ENCODE results near the gene PRPF19. TPM values are rescaled to one million over a fixed set of nuclear protein-coding genes. Genes with fewer than 3 reads are reported as not detected.

Gene PRPF19
- total RNA-seq, 2 donors from 2014 or later, result 147 to 181 TPM

DNA sequence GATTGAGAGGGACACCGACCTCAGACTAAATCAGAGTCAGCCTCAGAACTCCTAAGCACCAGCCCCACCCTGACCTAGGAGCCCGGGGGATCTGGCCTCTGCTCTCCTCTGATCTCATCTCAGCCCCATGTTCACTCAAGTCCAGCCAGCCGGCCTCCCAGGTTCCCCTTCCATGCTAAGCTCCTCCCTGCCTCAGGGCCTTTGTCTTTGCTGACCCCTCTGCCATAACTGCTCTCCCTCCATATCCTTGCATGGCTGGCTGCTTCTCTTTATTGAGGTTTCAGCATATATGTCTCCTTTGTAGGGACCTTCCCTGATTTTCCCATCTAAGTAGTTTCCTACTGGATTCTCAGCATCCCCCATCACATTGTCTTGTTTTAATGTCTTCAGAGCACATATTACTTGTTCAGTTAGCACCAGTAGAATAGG lies 46.4 kb upstream of the PRPF19 start:
- peak overlapping the region; percentile 25 for H3K4me3 ChIP-seq

DNA sequence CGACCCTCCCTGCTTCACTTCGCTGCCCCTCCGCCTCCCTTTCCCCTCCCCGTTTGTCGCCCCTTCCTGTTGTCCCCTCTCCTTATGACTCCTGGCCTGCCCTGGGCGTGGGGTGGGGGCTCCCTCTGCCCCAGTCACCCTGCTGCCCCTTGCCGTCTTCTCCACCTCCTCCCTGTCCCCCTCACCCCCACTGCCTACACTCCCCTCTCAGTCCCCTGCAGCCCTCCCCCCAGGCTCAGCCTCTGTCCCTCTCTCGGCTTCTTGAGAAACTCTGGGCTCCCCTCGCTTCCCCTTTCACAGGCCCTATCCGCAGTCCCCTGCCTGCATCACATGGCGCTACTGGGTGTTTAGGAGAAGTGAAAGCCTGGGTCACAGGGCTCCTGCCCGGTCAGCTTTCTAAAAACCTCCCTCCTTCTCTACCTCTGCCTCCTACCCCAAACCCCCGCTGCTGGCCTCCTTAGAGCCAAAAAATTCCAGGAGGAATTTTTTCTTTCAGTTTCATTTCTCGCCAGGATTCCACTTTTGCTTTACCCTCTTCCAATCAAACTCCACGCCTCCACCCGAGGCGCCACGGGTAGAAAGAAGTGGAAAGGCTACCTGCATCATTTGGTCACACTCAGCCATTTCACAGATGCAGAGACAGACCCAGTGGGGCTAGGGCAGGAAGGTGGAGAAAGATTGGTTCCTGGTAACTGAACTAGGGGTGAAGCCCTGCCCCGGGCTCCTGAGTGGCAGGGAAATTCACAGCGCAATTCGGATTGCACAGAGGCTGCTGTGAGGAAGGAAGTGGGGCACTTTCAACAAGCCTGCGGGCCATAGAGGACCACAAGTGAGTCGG lies 45.7 kb upstream of the PRPF19 start, which contains the start of gene SLC15A3:
TSS of gene SLC15A3 (minus strand) at position 273 of the 838 bp plus-strand sequence. CDS start 625 bp downstream, outside the sequence.
- TF ChIP-seq POLR2A (IDR thresholded peaks at IDR 0.05) (no peak), POLR2AphosphoS5 (IDR thresholded peaks at IDR 0.05) (no peak)
- TF ChIP-seq, protein P1, sequence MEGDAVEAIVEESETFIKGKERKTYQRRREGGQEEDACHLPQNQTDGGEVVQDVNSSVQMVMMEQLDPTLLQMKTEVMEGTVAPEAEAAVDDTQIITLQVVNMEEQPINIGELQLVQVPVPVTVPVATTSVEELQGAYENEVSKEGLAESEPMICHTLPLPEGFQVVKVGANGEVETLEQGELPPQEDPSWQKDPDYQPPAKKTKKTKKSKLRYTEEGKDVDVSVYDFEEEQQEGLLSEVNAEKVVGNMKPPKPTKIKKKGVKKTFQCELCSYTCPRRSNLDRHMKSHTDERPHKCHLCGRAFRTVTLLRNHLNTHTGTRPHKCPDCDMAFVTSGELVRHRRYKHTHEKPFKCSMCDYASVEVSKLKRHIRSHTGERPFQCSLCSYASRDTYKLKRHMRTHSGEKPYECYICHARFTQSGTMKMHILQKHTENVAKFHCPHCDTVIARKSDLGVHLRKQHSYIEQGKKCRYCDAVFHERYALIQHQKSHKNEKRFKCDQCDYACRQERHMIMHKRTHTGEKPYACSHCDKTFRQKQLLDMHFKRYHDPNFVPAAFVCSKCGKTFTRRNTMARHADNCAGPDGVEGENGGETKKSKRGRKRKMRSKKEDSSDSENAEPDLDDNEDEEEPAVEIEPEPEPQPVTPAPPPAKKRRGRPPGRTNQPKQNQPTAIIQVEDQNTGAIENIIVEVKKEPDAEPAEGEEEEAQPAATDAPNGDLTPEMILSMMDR (IDR thresholded peaks at IDR 0.05), result no peak
- 41% methylated on average over 23 of the region's 23 CpGs for WGBS
- Histone ChIP-seq H3K27ac (peak within 1 kb of the TSS; percentile 52 to 63), H3K36me3 (no peaks in the 10 kb centered on the region), H3K9me3 (no peaks in the 10 kb centered on the region), H3K4me3 (peak within 1 kb of the TSS; percentile 25), H3K27me3 (replicated peaks; ENCODE audit: insufficient read depth) (no peaks in the 10 kb centered on the region), H3K4me1 (replicated peaks) (no peaks in the 10 kb centered on the region)
- no peak for DNase-seq (ENCODE audit: low spot score)
- intact Hi-C loops (cut with DNase I), result no loop called here

More for the DNA sequence above, 46.4 kb upstream of the PRPF19 start:
- H3K27me3 ChIP-seq (replicated peaks; ENCODE audit: insufficient read depth), result no peaks in the 10 kb centered on the region
- TF ChIP-seq POLR2A (IDR thresholded peaks at IDR 0.05) (no peak), POLR2AphosphoS5 (IDR thresholded peaks at IDR 0.05) (no peak)
- TF ChIP-seq, protein P1 (IDR thresholded peaks at IDR 0.05), result no peak
- H3K36me3 ChIP-seq, result no peaks in the 10 kb centered on the region
- H3K9me3 ChIP-seq, result no peaks in the 10 kb centered on the region
- H3K27ac ChIP-seq, result peak overlapping the region; percentile 52 to 63
- WGBS, result 61% methylated on average over 3 of the region's 3 CpGs
- intact Hi-C loops (cut with DNase I), result no loop called here
- no peaks in the 10 kb centered on the region for H3K4me1 ChIP-seq (replicated peaks)
- DNase-seq (ENCODE audit: low spot score), result no peak

DNA sequence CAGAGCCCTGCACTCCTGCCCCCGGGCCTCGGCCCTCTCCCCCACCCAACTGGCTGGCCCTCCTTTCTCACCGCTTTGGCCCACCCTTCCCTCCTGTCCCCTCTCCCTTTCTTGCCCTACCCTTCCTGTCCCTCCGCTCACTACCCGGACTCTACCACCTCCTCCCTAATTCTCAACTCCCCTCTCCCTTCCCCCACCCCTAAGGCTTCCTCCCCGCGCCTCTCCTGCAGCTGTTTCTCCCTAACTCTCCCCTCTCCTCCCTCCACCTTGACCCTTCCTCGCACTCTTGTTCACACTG lies 45.2 kb upstream of the PRPF19 start:
- H3K27me3 ChIP-seq (replicated peaks; ENCODE audit: insufficient read depth), result no peaks in the 10 kb centered on the region

DNA sequence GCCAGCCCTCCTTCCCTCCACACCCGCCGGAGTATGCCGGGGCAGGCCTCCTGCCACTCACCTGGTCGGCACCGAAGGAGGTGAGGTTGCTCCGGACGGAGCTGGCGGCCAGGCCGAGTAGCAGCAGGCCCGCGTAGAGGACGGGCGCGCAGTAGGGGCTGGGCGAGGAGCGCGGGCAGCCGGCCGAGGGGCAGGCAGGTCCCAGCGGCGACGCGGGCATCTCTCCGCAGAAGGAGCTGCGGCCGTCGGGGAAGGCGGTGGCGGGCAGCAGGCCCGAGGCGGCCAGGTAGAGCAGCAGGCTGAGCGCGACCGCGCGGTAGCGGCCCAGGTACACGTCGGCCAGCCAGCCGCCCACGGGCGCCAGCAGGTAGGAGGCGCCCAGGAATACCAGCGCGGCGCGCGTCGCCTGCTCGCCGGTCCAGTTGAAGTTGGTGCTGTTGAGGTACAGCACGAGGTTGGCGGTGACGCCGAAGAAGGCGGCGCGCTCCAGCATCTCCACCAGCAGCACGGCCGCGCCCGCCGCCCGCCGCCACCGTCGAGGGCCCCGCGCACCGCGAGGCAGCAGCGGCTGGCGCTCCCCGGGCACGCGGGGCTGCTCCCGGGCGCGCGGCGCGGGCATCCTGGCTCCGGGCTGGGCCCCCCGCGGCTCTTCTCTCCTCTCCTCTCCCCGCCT lies 44.7 kb upstream of the PRPF19 start:
- Histone ChIP-seq H3K4me1 (replicated peaks) (no peaks in the 10 kb centered on the region), H3K27me3 (replicated peaks; ENCODE audit: insufficient read depth) (no peaks in the 10 kb centered on the region), H3K9me3 (no peaks in the 10 kb centered on the region), H3K4me3 (peak overlapping the region; percentile 25), H3K27ac (peak overlapping the region in 1 of 2 donors; percentile 27), H3K36me3 (no peaks in the 10 kb centered on the region)
- intact Hi-C loops (cut with DNase I), result no loop called here
- DNase-seq (ENCODE audit: low spot score), result no peak
- 13% methylated on average over 65 of the region's 86 CpGs for WGBS
- TF ChIP-seq POLR2AphosphoS5 (IDR thresholded peaks at IDR 0.05) (no peak), POLR2A (IDR thresholded peaks at IDR 0.05) (no peak)
- TF ChIP-seq, protein P1 (IDR thresholded peaks at IDR 0.05), result no peak

More for the DNA sequence above, 45.2 kb upstream of the PRPF19 start:
- 25% methylated on average over 8 of the region's 8 CpGs for WGBS
- intact Hi-C loops (cut with DNase I), result no loop called here
- Histone ChIP-seq H3K27ac (peak overlapping the region; percentile 52 to 63), H3K9me3 (no peaks in the 10 kb centered on the region), H3K4me3 (peak overlapping the region; percentile 25), H3K36me3 (no peaks in the 10 kb centered on the region), H3K4me1 (replicated peaks) (no peaks in the 10 kb centered on the region)
- DNase-seq (ENCODE audit: low spot score), result no peak
- TF ChIP-seq, protein P1 (IDR thresholded peaks at IDR 0.05), result no peak
- TF ChIP-seq POLR2AphosphoS5 (IDR thresholded peaks at IDR 0.05), result no peak
